Muscle of arm (tissue), 12 donors: ENCODE data around the gene SORBS1. TPM values are rescaled to one million over a fixed set of nuclear protein-coding genes. Genes with fewer than 3 reads are reported as not detected.

Source experiments
- DNase-seq: peaks from one replicate; pipeline ENCODE4 v3.0.0-alpha.2; 2013
- polyA plus RNA-seq, 12 donors: library from polyadenylated mRNA; unstranded; fragments of 120-200 nt; gene quantifications; one replicate each; pipeline ENCODE4 v1.2.1, GENCODE V29; 2013; ENCODE audit not compliant: insufficient read length in 12 of 12

Gene SORBS1
- polyA plus RNA-seq, 12 donors: 47.7 to 149 (median 78.2) TPM; not detected in 1

GRCh38 chr10:95293631-95294030, 267.5 kb downstream of the SORBS1 start:
- no peak for DNase-seq

- DNase-seq: no peak
These were observed 269.7 kb downstream of the SORBS1 start for GRCh38 chr10:95291365-95292039.

- no peak for DNase-seq
These were observed 270.5 kb downstream of the SORBS1 start, which contains the start of gene PDLIM1 for GRCh38 chr10:95290461-95291364. TSS of gene PDLIM1 (minus strand) at chr10:95291003. CDS start at chr10:95290915, 88 bp downstream.

- DNase-seq: no peak
These were observed 271.2 kb downstream of the SORBS1 start for GRCh38 chr10:95289921-95290421.

- no peak for DNase-seq
These were observed 271.9 kb downstream of the SORBS1 start for GRCh38 chr10:95289003-95289920.

- no peak for DNase-seq
These were observed 272.9 kb downstream of the SORBS1 start for GRCh38 chr10:95288303-95288702.

- no peak for DNase-seq
These were observed 273.9 kb downstream of the SORBS1 start for GRCh38 chr10:95287281-95287680.

GRCh38 chr10:95286707-95287106, 274.5 kb downstream of the SORBS1 start:
- DNase-seq: no peak

- DNase-seq: no peak
These were observed 275.6 kb downstream of the SORBS1 start for GRCh38 chr10:95285556-95285955.

GRCh38 chr10:95284807-95285206, 276.4 kb downstream of the SORBS1 start:
- DNase-seq: no peak

GRCh38 chr10:95282107-95282506, 279.1 kb downstream of the SORBS1 start:
- no peak for DNase-seq

- no peak for DNase-seq
These were observed 280.0 kb downstream of the SORBS1 start for GRCh38 chr10:95281206-95281605.

- DNase-seq: no peak
These were observed 280.5 kb downstream of the SORBS1 start for GRCh38 chr10:95280637-95281036.

GRCh38 chr10:95279042-95279820, 281.9 kb downstream of the SORBS1 start:
- DNase-seq: no peak

- DNase-seq: no peak
These were observed 282.8 kb downstream of the SORBS1 start for GRCh38 chr10:95278061-95278988.

GRCh38 chr10:95277614-95278013, 283.6 kb downstream of the SORBS1 start:
- DNase-seq: no peak

GRCh38 chr10:95277201-95277570, 284.0 kb downstream of the SORBS1 start:
- no peak for DNase-seq

GRCh38 chr10:95276367-95277200, 284.6 kb downstream of the SORBS1 start:
- DNase-seq: no peak
